Measurements from ENCODE around the gene EIF2S2. TPM values are rescaled to one million over a fixed set of nuclear protein-coding genes. Genes with fewer than 3 reads are reported as not detected.

Gene EIF2S2
- total and polyA plus RNA-seq, 4 donors, result 30.8 to 37.9 (median 31.5) TPM

- no peaks in the 10 kb centered on the region for H3K4me1 ChIP-seq (ENCODE audit: control insufficient read depth in 4 of 4, insufficient read depth in 4 of 4, low read length in 3 of 4)
- H3K9me3 ChIP-seq (ENCODE audit: control insufficient read depth in 4 of 4, low read length in 3 of 4), result no peaks in the 10 kb centered on the region
- no peak overlapping the region for H3K27ac ChIP-seq (ENCODE audit: low read depth in 1 of 2, low read length in 2 of 2)
- no peaks in the 10 kb centered on the region for H3K27me3 ChIP-seq (ENCODE audit: control insufficient read depth in 4 of 4, insufficient read depth in 4 of 4, low read length in 3 of 4)
- peaks cover 19 to 78% (median 65%) of the 10 kb centered on the region in 4 donors for H3K36me3 ChIP-seq (ENCODE audit: control insufficient read depth in 4 of 4, insufficient read depth in 3 of 4, low read depth in 1 of 4, low read length in 3 of 4)
- no peak for TF ChIP-seq NR2F2 (IDR thresholded peaks at IDR 0.05)
- TF ChIP-seq GABPA (IDR thresholded peaks at IDR 0.05 in 1 of 2, conservative IDR thresholded peaks at IDR 0.05 in 1 of 2), result no peak
- TF ChIP-seq FOXA1 (IDR thresholded peaks at IDR 0.05), result no peak
- TF ChIP-seq FOXA2 (IDR thresholded peaks at IDR 0.05), result no peak
- TF ChIP-seq TAF1 (conservative IDR thresholded peaks at IDR 0.05), result no peak
- no peak for TF ChIP-seq ATF3 (IDR thresholded peaks at IDR 0.05)
- no peak for TF ChIP-seq SP1 (IDR thresholded peaks at IDR 0.05)
- no peak for TF ChIP-seq RAD21 (IDR thresholded peaks at IDR 0.05)
- no peak for TF ChIP-seq HNF4A (conservative IDR thresholded peaks at IDR 0.05)
- no peak for TF ChIP-seq EGR1 (IDR thresholded peaks at IDR 0.05; ENCODE audit: low read depth in 2 of 2)
- TF ChIP-seq REST (IDR thresholded peaks at IDR 0.05), result no peak
- TF ChIP-seq ZBTB33 (IDR thresholded peaks at IDR 0.05), result no peak
- no peak for TF ChIP-seq YY1 (IDR thresholded peaks at IDR 0.05)
- no peak for TF ChIP-seq HNF4G (IDR thresholded peaks at IDR 0.05)
- TF ChIP-seq, protein P1, sequence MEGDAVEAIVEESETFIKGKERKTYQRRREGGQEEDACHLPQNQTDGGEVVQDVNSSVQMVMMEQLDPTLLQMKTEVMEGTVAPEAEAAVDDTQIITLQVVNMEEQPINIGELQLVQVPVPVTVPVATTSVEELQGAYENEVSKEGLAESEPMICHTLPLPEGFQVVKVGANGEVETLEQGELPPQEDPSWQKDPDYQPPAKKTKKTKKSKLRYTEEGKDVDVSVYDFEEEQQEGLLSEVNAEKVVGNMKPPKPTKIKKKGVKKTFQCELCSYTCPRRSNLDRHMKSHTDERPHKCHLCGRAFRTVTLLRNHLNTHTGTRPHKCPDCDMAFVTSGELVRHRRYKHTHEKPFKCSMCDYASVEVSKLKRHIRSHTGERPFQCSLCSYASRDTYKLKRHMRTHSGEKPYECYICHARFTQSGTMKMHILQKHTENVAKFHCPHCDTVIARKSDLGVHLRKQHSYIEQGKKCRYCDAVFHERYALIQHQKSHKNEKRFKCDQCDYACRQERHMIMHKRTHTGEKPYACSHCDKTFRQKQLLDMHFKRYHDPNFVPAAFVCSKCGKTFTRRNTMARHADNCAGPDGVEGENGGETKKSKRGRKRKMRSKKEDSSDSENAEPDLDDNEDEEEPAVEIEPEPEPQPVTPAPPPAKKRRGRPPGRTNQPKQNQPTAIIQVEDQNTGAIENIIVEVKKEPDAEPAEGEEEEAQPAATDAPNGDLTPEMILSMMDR (IDR thresholded peaks at IDR 0.05; ENCODE audit: low read depth, low read length, missing input control), result no peak
- TF ChIP-seq, protein P2, sequence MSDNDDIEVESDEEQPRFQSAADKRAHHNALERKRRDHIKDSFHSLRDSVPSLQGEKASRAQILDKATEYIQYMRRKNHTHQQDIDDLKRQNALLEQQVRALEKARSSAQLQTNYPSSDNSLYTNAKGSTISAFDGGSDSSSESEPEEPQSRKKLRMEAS (IDR thresholded peaks at IDR 0.05), result no peak
- no peak for TF ChIP-seq RXRA (IDR thresholded peaks at IDR 0.05)
- no peak for TF ChIP-seq JUND (IDR thresholded peaks at IDR 0.05)
- no peak for DNase-seq (ENCODE audit: low spot score)
- H3K9ac ChIP-seq (ENCODE audit: low read depth in 1 of 2, low read length in 2 of 2), result no peak overlapping the region
- no peak overlapping the region for H3K4me3 ChIP-seq (ENCODE audit: low read depth in 1 of 3, low read length in 3 of 3)
- 96% methylated on average over 6 of the region's 6 CpGs for WGBS
Measured at GRCh38 chr20:34091637-34092200, 20.3 kb downstream of the EIF2S2 start.

Data from liver (tissue), 9 donors.